ENCODE data around the gene EEF1B2. TPM values are rescaled to one million over a fixed set of nuclear protein-coding genes. Genes with fewer than 3 reads are reported as not detected.
"Not testable (repeated sequence)": the region's sequence is repeated elsewhere in the genome, so short reads cannot be mapped to it uniquely, and the experiment has no call there.

EEF1B2 gene
- total and polyA plus RNA-seq, 2 experiments from 2014 or later: 305 to 455 TPM

DNA sequence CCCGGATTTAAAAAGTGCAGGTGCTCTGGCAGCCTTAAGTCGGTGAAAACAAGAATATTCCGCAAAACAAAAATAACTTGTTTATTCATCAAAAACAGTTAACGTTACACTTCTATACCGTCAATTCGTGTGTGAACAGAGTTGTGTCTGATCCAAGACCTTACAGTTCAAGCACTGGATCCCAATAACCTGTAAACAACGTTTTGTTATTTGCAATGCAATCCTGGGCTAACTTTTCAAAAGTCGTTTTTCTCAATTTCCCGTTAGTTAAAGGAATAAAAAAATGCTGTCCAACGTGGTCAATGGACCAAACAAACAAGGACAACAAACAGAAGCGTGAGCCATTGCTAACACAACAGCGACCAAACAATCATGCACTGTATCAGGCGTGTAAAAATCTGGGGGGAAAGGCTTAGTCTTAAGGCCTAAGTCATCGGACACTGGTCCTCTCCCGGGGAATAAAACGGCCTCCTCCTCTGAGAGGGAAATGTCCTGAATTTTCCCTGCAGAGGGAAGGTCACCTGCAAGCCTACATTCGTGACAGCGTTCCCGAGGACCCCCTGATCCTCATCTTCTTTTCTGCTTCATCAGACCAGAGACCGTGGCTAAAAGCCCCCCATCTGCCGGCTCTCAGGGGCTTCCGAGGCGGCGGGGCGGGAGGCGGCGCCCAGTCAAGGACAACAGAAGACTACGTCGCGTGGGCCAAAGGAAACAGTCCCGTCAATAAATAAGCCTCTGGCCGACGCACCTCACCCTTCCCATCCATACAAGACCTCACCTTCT is 941 bp upstream of the EEF1B2 start:
- Histone ChIP-seq H3K27me3 (no peaks in the 10 kb centered on the region), H3K36me3 (replicated peaks; ENCODE audit: insufficient read depth, low read depth) (peaks cover 3% of the 10 kb centered on the region), H3K9me3 (ENCODE audit: low read depth) (no peaks in the 10 kb centered on the region), H3K27ac (peak overlapping the region; percentile 92), H2AFZ (peak overlapping the region; percentile 53), H3K79me2 (peaks cover 78% of the 10 kb centered on the region), H4K20me1 (ENCODE audit: insufficient read depth, poor library complexity, severe bottlenecking) (peaks cover 19% of the 10 kb centered on the region), H3K4me1 (ENCODE audit: insufficient read depth) (peaks cover 13% of the 10 kb centered on the region), H3K4me3 (peak overlapping the region; percentile 94), H3K9me2 (replicated peaks; ENCODE audit: insufficient read depth) (no peaks in the 10 kb centered on the region), H3K4me2 (peak overlapping the region; percentile 90)
- TF ChIP-seq EZH2 (IDR thresholded peaks at IDR 0.05; ENCODE audit: borderline replicate concordance) (no peak), EZH2phosphoT487 (IDR thresholded peaks at IDR 0.05; ENCODE audit: low read depth, severe bottlenecking, unreplicated experiment) (no peak)
- TF ChIP-seq, protein P1, sequence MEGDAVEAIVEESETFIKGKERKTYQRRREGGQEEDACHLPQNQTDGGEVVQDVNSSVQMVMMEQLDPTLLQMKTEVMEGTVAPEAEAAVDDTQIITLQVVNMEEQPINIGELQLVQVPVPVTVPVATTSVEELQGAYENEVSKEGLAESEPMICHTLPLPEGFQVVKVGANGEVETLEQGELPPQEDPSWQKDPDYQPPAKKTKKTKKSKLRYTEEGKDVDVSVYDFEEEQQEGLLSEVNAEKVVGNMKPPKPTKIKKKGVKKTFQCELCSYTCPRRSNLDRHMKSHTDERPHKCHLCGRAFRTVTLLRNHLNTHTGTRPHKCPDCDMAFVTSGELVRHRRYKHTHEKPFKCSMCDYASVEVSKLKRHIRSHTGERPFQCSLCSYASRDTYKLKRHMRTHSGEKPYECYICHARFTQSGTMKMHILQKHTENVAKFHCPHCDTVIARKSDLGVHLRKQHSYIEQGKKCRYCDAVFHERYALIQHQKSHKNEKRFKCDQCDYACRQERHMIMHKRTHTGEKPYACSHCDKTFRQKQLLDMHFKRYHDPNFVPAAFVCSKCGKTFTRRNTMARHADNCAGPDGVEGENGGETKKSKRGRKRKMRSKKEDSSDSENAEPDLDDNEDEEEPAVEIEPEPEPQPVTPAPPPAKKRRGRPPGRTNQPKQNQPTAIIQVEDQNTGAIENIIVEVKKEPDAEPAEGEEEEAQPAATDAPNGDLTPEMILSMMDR (IDR thresholded peaks at IDR 0.05; ENCODE audit: poor library complexity): no peak
- DNase-seq (ENCODE audit: low spot score): peak; percentile 31
- WGBS (ENCODE audit: low lambda C conversion rate, missing lambda C conversion rate): 2% methylated on average over 33 of the region's 33 CpGs

DNA sequence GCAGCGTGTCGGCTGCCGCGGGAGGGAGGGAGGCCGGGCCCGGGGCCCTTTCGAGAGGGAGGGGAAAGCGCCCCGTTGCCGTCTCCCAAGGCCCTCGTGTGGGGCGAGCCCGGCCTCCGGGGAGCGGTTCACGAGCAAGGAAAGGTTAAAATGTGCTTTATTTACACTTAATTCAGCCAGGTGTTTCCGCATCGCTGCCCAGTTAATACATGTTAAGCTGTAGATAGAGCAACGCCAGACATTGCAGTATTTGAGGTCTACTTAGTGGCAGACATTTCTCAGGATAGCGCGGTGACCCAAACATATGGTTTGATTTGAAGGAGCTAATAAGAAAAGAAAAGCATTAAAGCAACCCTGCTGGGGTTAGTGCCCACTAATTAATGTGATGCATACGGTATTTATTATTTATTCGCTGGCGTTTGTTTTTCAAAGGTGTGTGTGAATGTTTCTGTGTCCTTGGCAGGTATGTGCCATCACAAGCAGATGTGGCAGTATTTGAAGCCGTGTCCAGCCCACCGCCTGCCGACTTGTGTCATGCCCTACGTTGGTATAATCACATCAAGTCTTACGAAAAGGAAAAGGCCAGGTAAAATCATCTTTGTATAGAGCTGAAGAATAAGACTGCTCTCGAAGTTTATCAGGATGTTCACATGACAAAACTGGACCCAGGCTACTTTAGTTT is 571 bp downstream of the EEF1B2 start:
- Histone ChIP-seq H3K27me3 (no peaks in the 10 kb centered on the region), H3K4me1 (ENCODE audit: insufficient read depth) (peaks cover 10% of the 10 kb centered on the region), H3K9me2 (replicated peaks; ENCODE audit: insufficient read depth) (no peaks in the 10 kb centered on the region), H4K20me1 (ENCODE audit: insufficient read depth, poor library complexity, severe bottlenecking) (peaks cover 5% of the 10 kb centered on the region), H3K4me3 (peak overlapping the region; percentile 47), H3K9me3 (ENCODE audit: low read depth) (no peaks in the 10 kb centered on the region), H3K4me2 (peak overlapping the region; percentile 90), H3K79me2 (peaks cover 63% of the 10 kb centered on the region), H3K27ac (peak overlapping the region; percentile 94), H2AFZ (peak overlapping the region; percentile 64), H3K36me3 (replicated peaks; ENCODE audit: insufficient read depth, low read depth) (peaks cover 3% of the 10 kb centered on the region)
- peak; percentile 75 for DNase-seq (ENCODE audit: low spot score)
- 8% methylated on average over 19 of the region's 30 CpGs for WGBS (ENCODE audit: low lambda C conversion rate, missing lambda C conversion rate)
- TF ChIP-seq, protein P1 (IDR thresholded peaks at IDR 0.05; ENCODE audit: poor library complexity): no peak
- no peak for TF ChIP-seq EZH2 (IDR thresholded peaks at IDR 0.05; ENCODE audit: borderline replicate concordance)
- TF ChIP-seq EZH2phosphoT487 (IDR thresholded peaks at IDR 0.05; ENCODE audit: low read depth, severe bottlenecking, unreplicated experiment): no peak

DNA sequence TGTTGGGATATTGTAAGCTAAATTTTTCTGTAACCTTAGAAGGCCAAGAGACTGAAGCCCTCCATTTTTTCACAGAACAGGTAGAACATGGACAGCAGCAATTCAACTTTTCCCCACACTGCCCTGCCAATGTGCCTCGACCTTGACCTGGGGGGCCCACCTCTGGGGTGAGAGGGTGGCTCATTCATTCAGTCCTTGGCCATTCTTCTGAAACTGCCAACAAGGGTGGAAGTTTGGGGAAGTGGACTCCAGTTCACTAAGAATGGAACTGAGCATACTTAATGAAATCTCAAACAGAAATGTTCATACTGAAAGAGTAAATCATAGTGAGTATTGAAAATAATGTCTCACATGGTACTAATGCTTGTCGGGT is 1.1 kb downstream of the EEF1B2 start:
- WGBS (ENCODE audit: low lambda C conversion rate, missing lambda C conversion rate): 54% methylated on average over 2 of the region's 2 CpGs
- Histone ChIP-seq H3K4me1 (ENCODE audit: insufficient read depth) (peaks cover 10% of the 10 kb centered on the region), H3K36me3 (replicated peaks; ENCODE audit: insufficient read depth, low read depth) (peaks cover 3% of the 10 kb centered on the region), H3K4me2 (peak overlapping the region; percentile 90), H2AFZ (no peak overlapping the region), H3K79me2 (peaks cover 58% of the 10 kb centered on the region), H3K9me2 (replicated peaks; ENCODE audit: insufficient read depth) (no peaks in the 10 kb centered on the region), H3K27me3 (no peaks in the 10 kb centered on the region), H4K20me1 (ENCODE audit: insufficient read depth, poor library complexity, severe bottlenecking) (peaks cover 4% of the 10 kb centered on the region), H3K9me3 (ENCODE audit: low read depth) (no peaks in the 10 kb centered on the region), H3K4me3 (peak overlapping the region; percentile 47), H3K27ac (peak overlapping the region; percentile 94)
- TF ChIP-seq, protein P1 (IDR thresholded peaks at IDR 0.05; ENCODE audit: poor library complexity): no peak
- TF ChIP-seq EZH2phosphoT487 (IDR thresholded peaks at IDR 0.05; ENCODE audit: low read depth, severe bottlenecking, unreplicated experiment): no peak
- no peak for TF ChIP-seq EZH2 (IDR thresholded peaks at IDR 0.05; ENCODE audit: borderline replicate concordance)
- no peak for DNase-seq (ENCODE audit: low spot score)

DNA sequence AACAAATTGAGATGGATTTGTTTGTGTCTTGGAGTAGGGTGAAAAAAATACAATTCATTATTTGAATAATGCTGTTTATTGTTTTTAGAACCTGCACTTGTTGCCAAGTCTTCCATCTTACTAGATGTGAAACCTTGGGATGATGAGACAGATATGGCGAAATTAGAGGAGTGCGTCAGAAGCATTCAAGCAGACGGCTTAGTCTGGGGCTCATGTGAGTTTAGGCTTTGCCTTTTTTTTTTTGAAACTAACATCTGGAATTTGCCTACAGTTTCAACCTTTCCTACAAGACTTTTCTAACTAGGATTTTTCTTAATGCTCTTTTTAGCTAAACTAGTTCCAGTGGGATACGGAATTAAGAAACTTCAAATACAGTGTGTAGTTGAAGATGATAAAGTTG is 2.7 kb downstream of the EEF1B2 start:
- peak overlapping the region; percentile 24 for H3K4me2 ChIP-seq
- not testable (repeated sequence) for H3K27me3 ChIP-seq

More for the DNA sequence above, 2.7 kb downstream of the EEF1B2 start:
- not testable (repeated sequence) for H3K4me1 ChIP-seq (ENCODE audit: insufficient read depth); H4K20me1 ChIP-seq (ENCODE audit: insufficient read depth, poor library complexity, severe bottlenecking); H3K9me3 ChIP-seq (ENCODE audit: low read depth); H3K36me3 ChIP-seq (replicated peaks; ENCODE audit: insufficient read depth, low read depth); H3K27ac ChIP-seq; DNase-seq (ENCODE audit: low spot score); H2AFZ ChIP-seq; H3K9me2 ChIP-seq (replicated peaks; ENCODE audit: insufficient read depth); H3K4me3 ChIP-seq
- WGBS (ENCODE audit: low lambda C conversion rate, missing lambda C conversion rate): 90% methylated on average over 4 of the region's 4 CpGs
- peaks cover 42% of the 10 kb centered on the region for H3K79me2 ChIP-seq

Data from hepatocyte (in vitro differentiated cells).